GM18505 (cell line): ENCODE results near the gene ADGRL3.

Experiments
- ATAC-seq: cut with Tn5 transposase; IDR thresholded peaks from one replicate; pipeline ENCODE4 v1.9.1; 2021; ENCODE audit not compliant: unreplicated experiment
- POLR2A ChIP-seq: IDR thresholded peaks from 4 replicates; pipeline ENCODE4 v1.6.1; 2011; ENCODE audit warnings: borderline replicate concordance; ENCODE audit not compliant: insufficient read depth, insufficient read length; ENCODE audit errors: extremely low read depth

ADGRL3 gene

GRCh38 chr4:61772126-61772525 lies 572.0 kb downstream of the ADGRL3 start:
- TF ChIP-seq POLR2A = no peak
- ATAC-seq = no peak

GRCh38 chr4:61773655-61774245 lies 573.6 kb downstream of the ADGRL3 start:
- TF ChIP-seq POLR2A = no peak
- ATAC-seq = no peak

GRCh38 chr4:61782133-61782532 lies 582.0 kb downstream of the ADGRL3 start:
- ATAC-seq = no peak
- no peak for TF ChIP-seq POLR2A

GRCh38 chr4:61783050-61783449 lies 582.9 kb downstream of the ADGRL3 start:
- TF ChIP-seq POLR2A = no peak
- peak; percentile 84 for ATAC-seq

- no peak for TF ChIP-seq POLR2A
- ATAC-seq = no peak
Measured at GRCh38 chr4:61785761-61786160, 585.6 kb downstream of the ADGRL3 start.

GRCh38 chr4:61786211-61786610 lies 586.1 kb downstream of the ADGRL3 start:
- no peak for ATAC-seq
- TF ChIP-seq POLR2A = no peak

GRCh38 chr4:61795998-61796397 lies 595.9 kb downstream of the ADGRL3 start:
- ATAC-seq = no peak
- no peak for TF ChIP-seq POLR2A

GRCh38 chr4:61799794-61800193 lies 599.7 kb downstream of the ADGRL3 start:
- no peak for TF ChIP-seq POLR2A
- ATAC-seq = no peak

- no peak for ATAC-seq
- TF ChIP-seq POLR2A = no peak
Measured at GRCh38 chr4:61805227-61805626, 605.1 kb downstream of the ADGRL3 start.

GRCh38 chr4:61805979-61806378 lies 605.9 kb downstream of the ADGRL3 start:
- TF ChIP-seq POLR2A = no peak

GRCh38 chr4:61812171-61812570 lies 612.0 kb downstream of the ADGRL3 start:
- TF ChIP-seq POLR2A = no peak
- ATAC-seq = no peak

More at GRCh38 chr4:61805979-61806378, 605.9 kb downstream of the ADGRL3 start:
- no peak for ATAC-seq

- no peak for TF ChIP-seq POLR2A
Measured at GRCh38 chr4:61817071-61817470, 616.9 kb downstream of the ADGRL3 start.

GRCh38 chr4:61820136-61820535 lies 620.0 kb downstream of the ADGRL3 start:
- TF ChIP-seq POLR2A = no peak
- no peak for ATAC-seq

More at GRCh38 chr4:61817071-61817470, 616.9 kb downstream of the ADGRL3 start:
- no peak for ATAC-seq

GRCh38 chr4:61824454-61824853 lies 624.3 kb downstream of the ADGRL3 start:
- no peak for ATAC-seq
- TF ChIP-seq POLR2A = no peak
